HG03354 (cell line): ENCODE results near the gene TRAPPC6A.

ENCODE experiments used
- ATAC-seq: cut with Tn5 transposase; IDR thresholded peaks from one replicate; pipeline ENCODE4 v1.9.1; 2021; ENCODE audit warnings: mild to moderate bottlenecking; ENCODE audit not compliant: unreplicated experiment, poor library complexity, severe bottlenecking

TRAPPC6A gene

GRCh38 chr19:45177817-45178261, at the start of gene TRAPPC6A:
TSS of gene TRAPPC6A (minus strand) at chr19:45178237. CDS start at chr19:45178218, 19 bp downstream.
- ATAC-seq = no peak

- no peak for ATAC-seq
Measured at GRCh38 chr19:45224645-45225044, 46.6 kb upstream of the TRAPPC6A start.

GRCh38 chr19:45223879-45224278, 45.8 kb upstream of the TRAPPC6A start:
- ATAC-seq = no peak

- ATAC-seq = no peak
Measured at GRCh38 chr19:45222724-45223123, 44.7 kb upstream of the TRAPPC6A start.

- no peak for ATAC-seq
Measured at GRCh38 chr19:45218911-45219743, 41.1 kb upstream of the TRAPPC6A start.

GRCh38 chr19:45218426-45218825, 40.4 kb upstream of the TRAPPC6A start:
- no peak for ATAC-seq

GRCh38 chr19:45217957-45218334, 39.9 kb upstream of the TRAPPC6A start:
- no peak for ATAC-seq

GRCh38 chr19:45217193-45217956, 39.3 kb upstream of the TRAPPC6A start:
- no peak for ATAC-seq

GRCh38 chr19:45216667-45217066, 38.6 kb upstream of the TRAPPC6A start:
- ATAC-seq = no peak

GRCh38 chr19:45215391-45216191, 37.6 kb upstream of the TRAPPC6A start:
- no peak for ATAC-seq

- no peak for ATAC-seq
Measured at GRCh38 chr19:45213031-45213430, 35.0 kb upstream of the TRAPPC6A start.

- no peak for ATAC-seq
Measured at GRCh38 chr19:45211751-45212381, 33.8 kb upstream of the TRAPPC6A start.

- no peak for ATAC-seq
Measured at GRCh38 chr19:45206328-45206727, 28.3 kb upstream of the TRAPPC6A start.

GRCh38 chr19:45205810-45206209, 27.8 kb upstream of the TRAPPC6A start:
- no peak for ATAC-seq

- ATAC-seq = no peak
Measured at GRCh38 chr19:45202637-45203036, 24.6 kb upstream of the TRAPPC6A start.

GRCh38 chr19:45200568-45200967, 22.5 kb upstream of the TRAPPC6A start:
- no peak for ATAC-seq

GRCh38 chr19:45195764-45196163, 17.7 kb upstream of the TRAPPC6A start:
- no peak for ATAC-seq

- ATAC-seq = no peak
Measured at GRCh38 chr19:45191375-45191774, 13.3 kb upstream of the TRAPPC6A start.

- no peak for ATAC-seq
Measured at GRCh38 chr19:45189971-45190370, 11.9 kb upstream of the TRAPPC6A start.
